Measurements from ENCODE around the gene CACNA1C. TPM values are rescaled to one million over a fixed set of nuclear protein-coding genes. Genes with fewer than 3 reads are reported as not detected.

The CACNA1C gene
- total and polyA plus RNA-seq, 2 of the 4 experiments (the other 2 are of a cell fraction): 1.6 to 2.6 TPM

- TF ChIP-seq ELK1 (IDR thresholded peaks at IDR 0.05; ENCODE audit: borderline replicate concordance, low read depth, low read length): no peak
- TF ChIP-seq, protein P1, sequence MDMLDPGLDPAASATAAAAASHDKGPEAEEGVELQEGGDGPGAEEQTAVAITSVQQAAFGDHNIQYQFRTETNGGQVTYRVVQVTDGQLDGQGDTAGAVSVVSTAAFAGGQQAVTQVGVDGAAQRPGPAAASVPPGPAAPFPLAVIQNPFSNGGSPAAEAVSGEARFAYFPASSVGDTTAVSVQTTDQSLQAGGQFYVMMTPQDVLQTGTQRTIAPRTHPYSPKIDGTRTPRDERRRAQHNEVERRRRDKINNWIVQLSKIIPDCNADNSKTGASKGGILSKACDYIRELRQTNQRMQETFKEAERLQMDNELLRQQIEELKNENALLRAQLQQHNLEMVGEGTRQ (IDR thresholded peaks at IDR 0.05; ENCODE audit: low read depth, low read length): no peak
- TF ChIP-seq POLR2A (IDR thresholded peaks at IDR 0.05; ENCODE audit: low read depth, low read length): no peak
- no peak for TF ChIP-seq RAD21 (IDR thresholded peaks at IDR 0.05; ENCODE audit: low read length)
These were observed 61.3 kb downstream of the CACNA1C start (continued) for GRCh38 chr12:2114071-2114470.

All from IMR-90 (cell line).